Breast epithelium (tissue), 3 donors: Measurements from ENCODE around the gene MCRS1.

Experiments
- POLR2A ChIP-seq: fragments of 450-650 bp; IDR thresholded peaks from one replicate; pipeline ENCODE4 v1.6.1; 2016; ENCODE audit warnings: antibody characterized with exemption, mild to moderate bottlenecking, moderate library complexity
- POLR2AphosphoS5 ChIP-seq, 3 donors: sonication (generic); formaldehyde crosslinking; IDR thresholded peaks; one replicate each; pipeline ENCODE4 v1.6.1; 2017; ENCODE audit warnings: antibody characterized with exemption in 3 of 3
- TF ChIP-seq, protein P1 (sequence below), 3 donors: fragments of 450-650 bp; IDR thresholded peaks; one replicate each; pipeline ENCODE4 v1.5.1; 2016 to 2017; ENCODE audit warnings: antibody characterized with exemption in 3 of 3, mild to moderate bottlenecking in 3 of 3, moderate library complexity in 3 of 3

DNA sequence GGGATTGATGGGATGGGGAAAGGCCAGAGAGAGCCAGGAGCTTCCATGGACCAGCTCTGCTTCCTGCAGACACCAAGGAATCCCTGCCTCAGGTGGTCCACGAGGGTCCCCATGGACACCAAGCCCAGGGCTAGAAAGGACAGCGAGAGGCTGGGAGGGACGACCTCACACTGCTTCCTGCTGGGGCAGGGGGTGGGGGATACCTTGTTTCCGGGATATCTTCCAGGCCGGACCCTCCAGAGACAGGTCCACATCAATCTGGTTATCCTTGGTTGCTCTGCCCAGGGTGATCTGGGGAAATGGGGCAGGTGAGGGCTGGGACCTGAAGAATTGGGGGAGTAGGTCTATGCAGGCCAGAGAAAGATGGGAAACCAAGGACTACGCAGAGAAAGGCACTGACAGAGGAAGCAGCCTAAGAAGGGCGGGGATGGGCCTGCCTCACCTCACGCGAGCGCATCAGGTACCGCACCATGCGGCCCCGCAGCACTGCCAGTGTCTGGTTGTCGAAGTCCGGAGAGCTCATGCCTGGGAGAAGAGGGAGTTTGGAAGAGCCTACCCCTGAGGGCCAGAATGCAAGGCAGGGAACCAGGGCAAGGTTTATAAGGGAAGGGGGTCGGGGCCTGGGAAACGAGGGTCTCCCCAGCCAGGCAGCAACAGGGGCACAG, 8.8 kb downstream of the MCRS1 start:
- no peak for TF ChIP-seq POLR2AphosphoS5 (IDR thresholded peaks at IDR 0.05)
- TF ChIP-seq, protein P1, sequence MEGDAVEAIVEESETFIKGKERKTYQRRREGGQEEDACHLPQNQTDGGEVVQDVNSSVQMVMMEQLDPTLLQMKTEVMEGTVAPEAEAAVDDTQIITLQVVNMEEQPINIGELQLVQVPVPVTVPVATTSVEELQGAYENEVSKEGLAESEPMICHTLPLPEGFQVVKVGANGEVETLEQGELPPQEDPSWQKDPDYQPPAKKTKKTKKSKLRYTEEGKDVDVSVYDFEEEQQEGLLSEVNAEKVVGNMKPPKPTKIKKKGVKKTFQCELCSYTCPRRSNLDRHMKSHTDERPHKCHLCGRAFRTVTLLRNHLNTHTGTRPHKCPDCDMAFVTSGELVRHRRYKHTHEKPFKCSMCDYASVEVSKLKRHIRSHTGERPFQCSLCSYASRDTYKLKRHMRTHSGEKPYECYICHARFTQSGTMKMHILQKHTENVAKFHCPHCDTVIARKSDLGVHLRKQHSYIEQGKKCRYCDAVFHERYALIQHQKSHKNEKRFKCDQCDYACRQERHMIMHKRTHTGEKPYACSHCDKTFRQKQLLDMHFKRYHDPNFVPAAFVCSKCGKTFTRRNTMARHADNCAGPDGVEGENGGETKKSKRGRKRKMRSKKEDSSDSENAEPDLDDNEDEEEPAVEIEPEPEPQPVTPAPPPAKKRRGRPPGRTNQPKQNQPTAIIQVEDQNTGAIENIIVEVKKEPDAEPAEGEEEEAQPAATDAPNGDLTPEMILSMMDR (IDR thresholded peaks at IDR 0.05) = no peak
- no peak for TF ChIP-seq POLR2A
